ENCODE results near the gene COX6A2. TPM values are rescaled to one million over a fixed set of nuclear protein-coding genes. Genes with fewer than 3 reads are reported as not detected.

Gene COX6A2
- total and polyA plus RNA-seq, 2 donors (not counting 3 experiments of a cell fraction or from before 2014, with no cell fraction given), result not detected

- H3K79me2 ChIP-seq (ENCODE audit: control insufficient read depth, insufficient read depth, low read length), result no peaks in the 10 kb centered on the region
- POLR2A ChIA-PET, result no interaction called here
- no peaks in the 10 kb centered on the region for H3K9me3 ChIP-seq (replicated peaks; ENCODE audit: control insufficient read depth, insufficient read depth, low read length)
- H3K36me3 ChIP-seq (ENCODE audit: control insufficient read depth in 2 of 2, extremely low read depth in 1 of 2, insufficient read depth in 2 of 2, low read length in 2 of 2), result no peaks in the 10 kb centered on the region
- TF ChIP-seq MAX (IDR thresholded peaks at IDR 0.05; ENCODE audit: insufficient read depth, insufficient read length), result no peak
- no peak for TF ChIP-seq GATA2 (IDR thresholded peaks at IDR 0.05; ENCODE audit: insufficient read depth, insufficient read length, low read depth, low read length)
- TF ChIP-seq JUN (IDR thresholded peaks at IDR 0.05; ENCODE audit: borderline replicate concordance, insufficient read depth, insufficient read length, low read depth), result no peak
- TF ChIP-seq MYC (IDR thresholded peaks at IDR 0.05; ENCODE audit: low read depth, low read length), result no peak
- no peak for TF ChIP-seq POLR2A (IDR thresholded peaks at IDR 0.05; ENCODE audit: low read depth, low read length)
- no peak for TF ChIP-seq CTCF (IDR thresholded peaks at IDR 0.05; ENCODE audit: extremely low read depth in 1 of 2, insufficient read depth in 1 of 2, low read depth in 1 of 2, low read length in 2 of 2)
- no peak for TF ChIP-seq POLR2AphosphoS5 (IDR thresholded peaks at IDR 0.05; ENCODE audit: insufficient read depth, low read depth, low read length)
- no peak for TF ChIP-seq EZH2 (IDR thresholded peaks at IDR 0.05; ENCODE audit: borderline replicate concordance, low read depth, low read length, severe bottlenecking)
- TF ChIP-seq FOS (IDR thresholded peaks at IDR 0.05; ENCODE audit: borderline replicate concordance, insufficient read depth, low read length), result no peak
- H2AFZ ChIP-seq (ENCODE audit: low read depth, low read length), result no peak overlapping the region
- H3K27me3 ChIP-seq (ENCODE audit: control insufficient read depth in 2 of 2, insufficient read depth in 2 of 2, low read length in 2 of 2), result no peaks in the 10 kb centered on the region
- no peak overlapping the region for H3K4me3 ChIP-seq (replicated peaks in 1 of 3; ENCODE audit: insufficient read depth in 1 of 3, low read depth in 1 of 3, low read length in 3 of 3)
- dilution Hi-C loops (cut with MboI; ENCODE audit: extremely low pct_ligation_motif_present, low sequenced_read_pairs), result no loop called here
- H3K9ac ChIP-seq (replicated peaks; ENCODE audit: extremely low read depth, insufficient read depth, low read length), result no peak overlapping the region
- H4K20me1 ChIP-seq (replicated peaks; ENCODE audit: control insufficient read depth, extremely low read depth, insufficient read depth, low read length), result no peaks in the 10 kb centered on the region
- CTCF ChIA-PET, result no interaction called here
- BruUV-seq (replicated peaks), result no TSS peak
- FAIRE-seq, result no peak
- H3K4me2 ChIP-seq (ENCODE audit: insufficient read depth, low read length), result no peak overlapping the region
- H3K4me1 ChIP-seq (ENCODE audit: control insufficient read depth, extremely low read depth, insufficient read depth, low read length), result no peaks in the 10 kb centered on the region
- H3K9me1 ChIP-seq (replicated peaks; ENCODE audit: control insufficient read depth, extremely low read depth, insufficient read depth, low read length), result no peaks in the 10 kb centered on the region
- DNase-seq (ENCODE audit: low read depth, low spot score), result no peak
- intact Hi-C loops (cut with micrococcal nuclease), result no loop called here
- no peak overlapping the region for H3K27ac ChIP-seq (ENCODE audit: insufficient read depth, low read depth, low read length)
These were observed 24.4 kb downstream of the COX6A2 start for GRCh38 chr16:31403590-31404352.
